SK-N-SH treated with all-trans-retinoic acid at 6 μM for 48 hours (cell line): ENCODE results near the gene LSM12.

ENCODE experiments used
- ATAC-seq: fragments of 200-7000 bp; cut with Tn5 transposase; 3 replicates; pipeline ENCODE4 v1.9.1; 2020; ENCODE audit warnings: mild to moderate bottlenecking, moderate library complexity
- ARNTL ChIP-seq: fragments of 450-650 bp; formaldehyde crosslinking; IDR thresholded peaks from 2 replicates; pipeline ENCODE4 v1.5.0; 2020; ENCODE audit warnings: low read depth, mild to moderate bottlenecking, moderate library complexity, borderline replicate concordance
- CREB5 ChIP-seq: fragments of 250-450 bp; sonication (Bioruptor Pico); IDR thresholded peaks from 2 replicates; pipeline ENCODE4 v1.5.1; 2020; ENCODE audit warnings: low read depth, mild to moderate bottlenecking, moderate library complexity
- CSDC2 ChIP-seq: fragments of 250-450 bp; sonication (Bioruptor Pico); IDR thresholded peaks from 2 replicates; pipeline ENCODE4 v1.5.0; 2020; ENCODE audit warnings: mild to moderate bottlenecking, moderate library complexity
- CSRNP3 ChIP-seq: fragments of 250-450 bp; sonication (Bioruptor Pico); IDR thresholded peaks from 2 replicates; pipeline ENCODE4 v1.5.1; 2021; ENCODE audit warnings: mild to moderate bottlenecking, moderate library complexity
- ESRRG ChIP-seq: fragments of 250-450 bp; sonication (Bioruptor Pico); IDR thresholded peaks from 2 replicates; pipeline ENCODE4 v1.6.1; 2021; ENCODE audit warnings: mild to moderate bottlenecking
- GLIS3 ChIP-seq: fragments of 250-450 bp; sonication (Bioruptor Pico); IDR thresholded peaks from 2 replicates; pipeline ENCODE4 v1.5.0; 2020; ENCODE audit warnings: mild to moderate bottlenecking, moderate library complexity
- ISL1 ChIP-seq: fragments of 250-450 bp; sonication (Bioruptor Pico); IDR thresholded peaks from 2 replicates; pipeline ENCODE4 v2.1.2; 2022; ENCODE audit warnings: mild to moderate bottlenecking, moderate library complexity
- OSR1 ChIP-seq: fragments of 250-450 bp; sonication (Bioruptor Pico); IDR thresholded peaks from 2 replicates; pipeline ENCODE4 v1.8.0; 2022; ENCODE audit warnings: moderate library complexity, mild to moderate bottlenecking, inconsistent platforms
- PATZ1 ChIP-seq: fragments of 250-450 bp; sonication (Bioruptor Pico); IDR thresholded peaks from 2 replicates; pipeline ENCODE4 v1.8.0; 2020; ENCODE audit warnings: mild to moderate bottlenecking, moderate library complexity, borderline replicate concordance
- POU6F1 ChIP-seq: fragments of 250-450 bp; sonication (Bioruptor Pico); IDR thresholded peaks from 2 replicates; pipeline ENCODE4 v1.8.0; 2021; ENCODE audit warnings: low read depth, mild to moderate bottlenecking, moderate library complexity, borderline replicate concordance
- RARB ChIP-seq: fragments of 250-450 bp; sonication (Bioruptor Pico); IDR thresholded peaks from 2 replicates; pipeline ENCODE4 v1.8.0; 2021; ENCODE audit warnings: mild to moderate bottlenecking, moderate library complexity
- TCF4 ChIP-seq: fragments of 250-450 bp; sonication (Bioruptor Pico); IDR thresholded peaks from 2 replicates; pipeline ENCODE4 v1.8.0; 2021; ENCODE audit warnings: mild to moderate bottlenecking, moderate library complexity, borderline replicate concordance
- TOX ChIP-seq: fragments of 250-450 bp; sonication (Bioruptor Pico); IDR thresholded peaks from 2 replicates; pipeline ENCODE4 v1.8.0; 2021; ENCODE audit warnings: mild to moderate bottlenecking, moderate library complexity, borderline replicate concordance
- TSHZ2 ChIP-seq: fragments of 250-450 bp; sonication (Bioruptor Pico); IDR thresholded peaks from 2 replicates; pipeline ENCODE4 v1.5.0; 2020; ENCODE audit warnings: mild to moderate bottlenecking, moderate library complexity
- ZFP3 ChIP-seq: fragments of 250-450 bp; sonication (Bioruptor Pico); IDR thresholded peaks from 2 replicates; pipeline ENCODE4 v1.5.0; 2020; ENCODE audit warnings: mild to moderate bottlenecking, moderate library complexity
- ZFP30 ChIP-seq: fragments of 450-650 bp; formaldehyde crosslinking; IDR thresholded peaks from 2 replicates; pipeline ENCODE4 v1.5.0; 2022; ENCODE audit warnings: mild to moderate bottlenecking, moderate library complexity
- ZNF70 ChIP-seq: fragments of 450-650 bp; formaldehyde crosslinking; IDR thresholded peaks from 2 replicates; pipeline ENCODE4 v1.5.0; 2020; ENCODE audit warnings: mild to moderate bottlenecking, moderate library complexity

The LSM12 gene

GRCh38 chr17:43987131-43988021, 79.1 kb downstream of the LSM12 start:
- no peak for ATAC-seq

More at GRCh38 chr17:43987131-43988021, 79.1 kb downstream of the LSM12 start:
- no peak for TF ChIP-seq ZFP3 (CRISPR knock-in tag)
- TF ChIP-seq RARB (CRISPR knock-in tag), result no peak
- TF ChIP-seq ESRRG (CRISPR knock-in tag), result no peak
- TF ChIP-seq CSRNP3 (CRISPR knock-in tag), result no peak
- no peak for TF ChIP-seq ISL1
- no peak for TF ChIP-seq TSHZ2
- no peak for TF ChIP-seq TOX (CRISPR knock-in tag)
- no peak for TF ChIP-seq ARNTL (CRISPR knock-in tag)
- no peak for TF ChIP-seq TCF4 (CRISPR knock-in tag)
- TF ChIP-seq GLIS3 (CRISPR knock-in tag), result no peak
- TF ChIP-seq POU6F1 (CRISPR knock-in tag), result no peak
- no peak for TF ChIP-seq CREB5
- TF ChIP-seq ZNF70 (CRISPR knock-in tag), result no peak
- no peak for TF ChIP-seq ZFP30
- TF ChIP-seq PATZ1, result no peak
- TF ChIP-seq OSR1 (CRISPR knock-in tag), result no peak
- no peak for TF ChIP-seq CSDC2 (CRISPR knock-in tag)
